ENCODE measurements around the gene ANG.

ANG gene

DNA sequence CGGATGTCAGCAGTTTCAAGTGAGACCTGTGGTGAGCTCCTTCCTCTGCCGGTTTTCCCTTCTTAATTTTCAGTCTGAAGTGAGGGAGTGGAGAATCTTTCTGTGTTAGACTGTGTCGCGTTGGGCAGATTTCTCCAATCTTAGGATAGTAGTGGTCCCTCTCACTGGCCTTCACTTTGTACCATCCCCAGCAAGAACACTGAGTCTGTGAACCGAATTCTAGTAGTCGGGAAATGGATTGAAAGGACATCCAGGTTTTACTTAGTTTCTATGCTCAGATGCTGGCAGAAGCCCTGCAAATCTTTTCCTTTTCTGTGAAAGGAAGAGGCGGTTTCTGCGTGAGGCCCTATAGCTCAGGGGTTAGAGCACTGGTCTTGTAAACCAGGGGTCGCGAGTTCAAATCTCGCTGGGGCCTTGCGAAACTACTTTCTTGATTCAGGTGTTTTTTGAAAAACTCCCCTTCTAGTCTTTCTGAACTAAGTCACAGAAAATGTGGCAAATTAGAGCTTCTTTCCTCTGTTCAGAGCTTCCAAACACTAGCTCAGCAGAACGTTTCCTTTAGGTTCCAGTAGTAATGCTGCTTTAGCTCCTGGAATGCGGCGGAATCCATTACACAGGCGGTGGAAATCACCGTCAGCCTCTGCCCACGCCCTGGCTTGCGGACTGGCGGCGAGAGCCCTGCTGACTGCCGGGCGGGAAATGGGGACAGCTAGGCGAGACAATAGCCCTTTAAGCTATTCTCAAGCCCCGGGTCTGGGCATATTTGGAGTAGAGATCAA is 7.0 kb upstream of the ANG start (continued):
- TF ChIP-seq KLF17 (tag by site-specific recombination; IDR thresholded peaks at IDR 0.05), result peak; percentile 70; the same call in 1 of the 2 replicates
- TF ChIP-seq SCRT2 (tag by site-specific recombination; IDR thresholded peaks at IDR 0.05), result peak; percentile 75
- TF ChIP-seq ZBTB48 (tag by site-specific recombination; IDR thresholded peaks at IDR 0.05), result no peak
- TF ChIP-seq ZNF792 (tag by site-specific recombination; IDR thresholded peaks at IDR 0.05), result no peak
- no peak for TF ChIP-seq GLIS1 (tag by site-specific recombination; IDR thresholded peaks at IDR 0.05)
- no peak for TF ChIP-seq ZFP3 (tag by site-specific recombination; IDR thresholded peaks at IDR 0.05; ENCODE audit: low read depth)
- no peak for TF ChIP-seq ZNF777 (tag by site-specific recombination; IDR thresholded peaks at IDR 0.05; ENCODE audit: borderline replicate concordance)
- peak; percentile 31; the same call in 1 of the 2 replicates for TF ChIP-seq PRDM6 (tag by site-specific recombination; IDR thresholded peaks at IDR 0.05)
- no peak for TF ChIP-seq ZBTB7A (tag by site-specific recombination; IDR thresholded peaks at IDR 0.05; ENCODE audit: low read depth)
- TF ChIP-seq ZBTB44 (tag by site-specific recombination; IDR thresholded peaks at IDR 0.05), result no peak
- TF ChIP-seq, protein P1, sequence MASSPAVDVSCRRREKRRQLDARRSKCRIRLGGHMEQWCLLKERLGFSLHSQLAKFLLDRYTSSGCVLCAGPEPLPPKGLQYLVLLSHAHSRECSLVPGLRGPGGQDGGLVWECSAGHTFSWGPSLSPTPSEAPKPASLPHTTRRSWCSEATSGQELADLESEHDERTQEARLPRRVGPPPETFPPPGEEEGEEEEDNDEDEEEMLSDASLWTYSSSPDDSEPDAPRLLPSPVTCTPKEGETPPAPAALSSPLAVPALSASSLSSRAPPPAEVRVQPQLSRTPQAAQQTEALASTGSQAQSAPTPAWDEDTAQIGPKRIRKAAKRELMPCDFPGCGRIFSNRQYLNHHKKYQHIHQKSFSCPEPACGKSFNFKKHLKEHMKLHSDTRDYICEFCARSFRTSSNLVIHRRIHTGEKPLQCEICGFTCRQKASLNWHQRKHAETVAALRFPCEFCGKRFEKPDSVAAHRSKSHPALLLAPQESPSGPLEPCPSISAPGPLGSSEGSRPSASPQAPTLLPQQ (tag by site-specific recombination; IDR thresholded peaks at IDR 0.05), result peak; percentile 79
- no peak; the same call in 1 of the 2 replicates for TF ChIP-seq ZNF654 (tag by site-specific recombination; IDR thresholded peaks at IDR 0.05; ENCODE audit: low read depth)
- peak; percentile 39; the same call in 1 of the 2 replicates for TF ChIP-seq ZNF366 (tag by site-specific recombination; conservative IDR thresholded peaks at IDR 0.05)
- no peak for TF ChIP-seq KLF1 (tag by site-specific recombination; IDR thresholded peaks at IDR 0.05)
- TF ChIP-seq ZNF473 (tag by site-specific recombination; IDR thresholded peaks at IDR 0.05), result no peak
- no peak for TF ChIP-seq ZNF148 (tag by site-specific recombination; IDR thresholded peaks at IDR 0.05; ENCODE audit: borderline replicate concordance)
- TF ChIP-seq, protein P2, sequence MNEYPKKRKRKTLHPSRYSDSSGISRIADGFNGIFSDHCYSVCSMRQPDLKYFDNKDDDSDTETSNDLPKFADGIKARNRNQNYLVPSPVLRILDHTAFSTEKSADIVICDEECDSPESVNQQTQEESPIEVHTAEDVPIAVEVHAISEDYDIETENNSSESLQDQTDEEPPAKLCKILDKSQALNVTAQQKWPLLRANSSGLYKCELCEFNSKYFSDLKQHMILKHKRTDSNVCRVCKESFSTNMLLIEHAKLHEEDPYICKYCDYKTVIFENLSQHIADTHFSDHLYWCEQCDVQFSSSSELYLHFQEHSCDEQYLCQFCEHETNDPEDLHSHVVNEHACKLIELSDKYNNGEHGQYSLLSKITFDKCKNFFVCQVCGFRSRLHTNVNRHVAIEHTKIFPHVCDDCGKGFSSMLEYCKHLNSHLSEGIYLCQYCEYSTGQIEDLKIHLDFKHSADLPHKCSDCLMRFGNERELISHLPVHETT (tag by site-specific recombination; IDR thresholded peaks at IDR 0.05), result peak; percentile 81
- no peak for TF ChIP-seq SETDB1 (IDR thresholded peaks at IDR 0.05; ENCODE audit: insufficient read length, low read length)
- TF ChIP-seq PRDM2 (tag by site-specific recombination; IDR thresholded peaks at IDR 0.05; ENCODE audit: borderline replicate concordance), result no peak
- no peak for TF ChIP-seq ZNF292 (tag by site-specific recombination; IDR thresholded peaks at IDR 0.05; ENCODE audit: borderline replicate concordance, low read depth)
- no peak for TF ChIP-seq ZNF175 (tag by site-specific recombination; IDR thresholded peaks at IDR 0.05)
- TF ChIP-seq ZNF157 (tag by site-specific recombination; IDR thresholded peaks at IDR 0.05), result no peak
- TF ChIP-seq ZXDB (tag by site-specific recombination; IDR thresholded peaks at IDR 0.05), result peak; percentile 67
